GM12878 (cell line): ENCODE data around the gene DAB2IP.

ENCODE experiments used
- ATF7 ChIP-seq: fragments of 450-650 bp; IDR thresholded peaks from 2 replicates; pipeline ENCODE4 v1.6.1; 2016; ENCODE audit warnings: low read depth, mild to moderate bottlenecking
- EZH2 ChIP-seq: IDR thresholded peaks from 2 replicates; pipeline ENCODE4 v1.6.1; 2012; ENCODE audit warnings: low read depth, mild to moderate bottlenecking, control low read depth, inconsistent platforms, low read length, borderline replicate concordance; ENCODE audit not compliant: control insufficient read depth
- IRF4 ChIP-seq: IDR thresholded peaks from 2 replicates; pipeline ENCODE4 v1.6.1; 2011; ENCODE audit warnings: low read depth, low read length
- POLR2A ChIP-seq: IDR thresholded peaks from 2 replicates; pipeline ENCODE4 v1.6.1; 2011; ENCODE audit warnings: low read depth, mild to moderate bottlenecking, low read length
- POLR2AphosphoS5 ChIP-seq: IDR thresholded peaks from 2 replicates; pipeline ENCODE4 v1.6.1; 2011; ENCODE audit warnings: mild to moderate bottlenecking, low read length, inconsistent platforms
- SUZ12 ChIP-seq: fragments of 200-600 bp; sonication (generic); IDR thresholded peaks from one replicate; pipeline ENCODE4 v1.6.1; 2018; ENCODE audit warnings: antibody characterized with exemption, mild to moderate bottlenecking; ENCODE audit not compliant: unreplicated experiment
- TF ChIP-seq, protein P1 (sequence below): fragments of 450-650 bp; IDR thresholded peaks from 2 replicates; pipeline ENCODE4 v1.6.1; 2016; ENCODE audit warnings: mild to moderate bottlenecking
- TF ChIP-seq, protein P2 (sequence below), 3 experiments: IDR thresholded peaks in 2 of 3; conservative IDR thresholded peaks in 1 of 3; 2 replicates each; pipeline ENCODE4 v1.5.1; 2011; ENCODE audit warnings: low read depth in 3 of 3, low read length in 3 of 3, mild to moderate bottlenecking in 3 of 3, control low read depth in 2 of 3, moderate library complexity in 2 of 3, inconsistent platforms in 1 of 3, mixed read lengths in 1 of 3; ENCODE audit not compliant: control insufficient read depth in 2 of 3, insufficient read depth in 1 of 3; ENCODE audit errors: extremely low read depth in 1 of 3
- TF ChIP-seq, protein P3 (sequence below): IDR thresholded peaks from 2 replicates; pipeline ENCODE4 v1.6.1; 2012; ENCODE audit warnings: low read length, inconsistent platforms
- TF ChIP-seq, protein P4 (sequence below): IDR thresholded peaks from 2 replicates; pipeline ENCODE4 v1.6.1; 2012; ENCODE audit warnings: low read depth, low read length, improper control_type of control experiment
- TF ChIP-seq, protein P5 (sequence below): IDR thresholded peaks from 2 replicates; pipeline ENCODE4 v1.6.1; 2011; ENCODE audit warnings: mild to moderate bottlenecking, low read depth, low read length, moderate library complexity; ENCODE audit not compliant: insufficient replicate concordance

DNA sequence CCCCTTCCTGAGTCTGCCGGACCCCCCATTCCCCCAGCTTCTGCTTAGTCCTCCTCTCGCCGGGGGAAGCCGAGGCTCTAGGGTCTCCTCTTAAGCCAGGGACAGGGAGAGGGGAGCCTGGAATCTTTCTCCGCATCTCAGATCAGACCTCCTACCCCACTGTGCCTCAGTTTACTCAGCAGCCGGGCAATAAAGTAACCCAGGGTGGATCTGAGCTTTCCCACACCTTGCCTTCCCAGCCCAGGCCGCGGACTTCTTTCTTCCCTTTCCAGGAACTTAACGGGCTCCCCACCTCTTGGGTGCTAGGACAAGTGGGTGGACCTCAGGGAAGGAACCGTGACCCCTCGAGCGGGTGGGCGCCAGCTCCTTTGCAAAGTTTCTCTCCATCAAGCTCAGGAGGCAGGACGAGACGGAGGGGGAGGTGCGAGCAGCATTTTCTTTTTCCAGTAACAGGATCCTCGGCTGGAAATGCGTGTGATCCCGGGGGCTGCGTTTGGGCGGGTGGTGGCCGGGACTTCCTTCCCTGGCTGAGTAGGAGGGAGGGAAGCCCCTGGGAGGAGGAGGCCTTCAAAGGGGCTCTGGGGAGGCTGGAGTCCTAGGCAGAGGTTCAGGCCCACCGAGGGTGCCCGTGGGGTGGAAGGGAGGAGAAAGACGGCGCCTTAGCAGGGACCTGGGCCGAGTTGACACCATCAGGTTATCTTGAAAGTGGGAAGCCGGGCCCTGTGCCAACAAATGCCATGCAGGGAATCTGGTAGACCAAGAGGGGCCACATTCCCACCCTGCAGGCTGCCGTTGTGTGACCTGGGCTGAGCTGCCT lies 795 bp downstream of the DAB2IP start:
- TF ChIP-seq IRF4 (no peak), EZH2 (no peak; the same call in 1 of the 2 replicates), SUZ12 (peak; percentile 36), POLR2AphosphoS5 (no peak), POLR2A (no peak), ATF7 (no peak)
- TF ChIP-seq, protein P1, sequence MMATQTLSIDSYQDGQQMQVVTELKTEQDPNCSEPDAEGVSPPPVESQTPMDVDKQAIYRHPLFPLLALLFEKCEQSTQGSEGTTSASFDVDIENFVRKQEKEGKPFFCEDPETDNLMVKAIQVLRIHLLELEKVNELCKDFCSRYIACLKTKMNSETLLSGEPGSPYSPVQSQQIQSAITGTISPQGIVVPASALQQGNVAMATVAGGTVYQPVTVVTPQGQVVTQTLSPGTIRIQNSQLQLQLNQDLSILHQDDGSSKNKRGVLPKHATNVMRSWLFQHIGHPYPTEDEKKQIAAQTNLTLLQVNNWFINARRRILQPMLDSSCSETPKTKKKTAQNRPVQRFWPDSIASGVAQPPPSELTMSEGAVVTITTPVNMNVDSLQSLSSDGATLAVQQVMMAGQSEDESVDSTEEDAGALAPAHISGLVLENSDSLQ, result no peak
- TF ChIP-seq, protein P2, sequence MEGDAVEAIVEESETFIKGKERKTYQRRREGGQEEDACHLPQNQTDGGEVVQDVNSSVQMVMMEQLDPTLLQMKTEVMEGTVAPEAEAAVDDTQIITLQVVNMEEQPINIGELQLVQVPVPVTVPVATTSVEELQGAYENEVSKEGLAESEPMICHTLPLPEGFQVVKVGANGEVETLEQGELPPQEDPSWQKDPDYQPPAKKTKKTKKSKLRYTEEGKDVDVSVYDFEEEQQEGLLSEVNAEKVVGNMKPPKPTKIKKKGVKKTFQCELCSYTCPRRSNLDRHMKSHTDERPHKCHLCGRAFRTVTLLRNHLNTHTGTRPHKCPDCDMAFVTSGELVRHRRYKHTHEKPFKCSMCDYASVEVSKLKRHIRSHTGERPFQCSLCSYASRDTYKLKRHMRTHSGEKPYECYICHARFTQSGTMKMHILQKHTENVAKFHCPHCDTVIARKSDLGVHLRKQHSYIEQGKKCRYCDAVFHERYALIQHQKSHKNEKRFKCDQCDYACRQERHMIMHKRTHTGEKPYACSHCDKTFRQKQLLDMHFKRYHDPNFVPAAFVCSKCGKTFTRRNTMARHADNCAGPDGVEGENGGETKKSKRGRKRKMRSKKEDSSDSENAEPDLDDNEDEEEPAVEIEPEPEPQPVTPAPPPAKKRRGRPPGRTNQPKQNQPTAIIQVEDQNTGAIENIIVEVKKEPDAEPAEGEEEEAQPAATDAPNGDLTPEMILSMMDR (IDR thresholded peaks at IDR 0.05 in 2 of 3, conservative IDR thresholded peaks at IDR 0.05 in 1 of 3; ENCODE audit: control insufficient read depth in 2 of 3, extremely low read depth in 1 of 3, insufficient read depth in 1 of 3, low read depth in 3 of 3, low read length in 3 of 3), result no peak
- TF ChIP-seq, protein P3, sequence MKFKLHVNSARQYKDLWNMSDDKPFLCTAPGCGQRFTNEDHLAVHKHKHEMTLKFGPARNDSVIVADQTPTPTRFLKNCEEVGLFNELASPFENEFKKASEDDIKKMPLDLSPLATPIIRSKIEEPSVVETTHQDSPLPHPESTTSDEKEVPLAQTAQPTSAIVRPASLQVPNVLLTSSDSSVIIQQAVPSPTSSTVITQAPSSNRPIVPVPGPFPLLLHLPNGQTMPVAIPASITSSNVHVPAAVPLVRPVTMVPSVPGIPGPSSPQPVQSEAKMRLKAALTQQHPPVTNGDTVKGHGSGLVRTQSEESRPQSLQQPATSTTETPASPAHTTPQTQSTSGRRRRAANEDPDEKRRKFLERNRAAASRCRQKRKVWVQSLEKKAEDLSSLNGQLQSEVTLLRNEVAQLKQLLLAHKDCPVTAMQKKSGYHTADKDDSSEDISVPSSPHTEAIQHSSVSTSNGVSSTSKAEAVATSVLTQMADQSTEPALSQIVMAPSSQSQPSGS, result no peak
- TF ChIP-seq, protein P4, sequence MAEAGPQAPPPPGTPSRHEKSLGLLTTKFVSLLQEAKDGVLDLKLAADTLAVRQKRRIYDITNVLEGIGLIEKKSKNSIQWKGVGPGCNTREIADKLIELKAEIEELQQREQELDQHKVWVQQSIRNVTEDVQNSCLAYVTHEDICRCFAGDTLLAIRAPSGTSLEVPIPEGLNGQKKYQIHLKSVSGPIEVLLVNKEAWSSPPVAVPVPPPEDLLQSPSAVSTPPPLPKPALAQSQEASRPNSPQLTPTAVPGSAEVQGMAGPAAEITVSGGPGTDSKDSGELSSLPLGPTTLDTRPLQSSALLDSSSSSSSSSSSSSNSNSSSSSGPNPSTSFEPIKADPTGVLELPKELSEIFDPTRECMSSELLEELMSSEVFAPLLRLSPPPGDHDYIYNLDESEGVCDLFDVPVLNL, result no peak
- TF ChIP-seq, protein P5, sequence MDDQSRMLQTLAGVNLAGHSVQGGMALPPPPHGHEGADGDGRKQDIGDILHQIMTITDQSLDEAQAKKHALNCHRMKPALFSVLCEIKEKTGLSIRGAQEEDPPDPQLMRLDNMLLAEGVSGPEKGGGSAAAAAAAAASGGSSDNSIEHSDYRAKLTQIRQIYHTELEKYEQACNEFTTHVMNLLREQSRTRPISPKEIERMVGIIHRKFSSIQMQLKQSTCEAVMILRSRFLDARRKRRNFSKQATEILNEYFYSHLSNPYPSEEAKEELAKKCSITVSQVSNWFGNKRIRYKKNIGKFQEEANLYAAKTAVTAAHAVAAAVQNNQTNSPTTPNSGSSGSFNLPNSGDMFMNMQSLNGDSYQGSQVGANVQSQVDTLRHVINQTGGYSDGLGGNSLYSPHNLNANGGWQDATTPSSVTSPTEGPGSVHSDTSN, result no peak
